Raji (cell line): ENCODE data around the gene ZNF746.

ENCODE experiments used
- POLR2A ChIP-seq: IDR thresholded peaks from 2 replicates; pipeline ENCODE4 v1.6.1; 2011; ENCODE audit warnings: low read depth, low read length, control low read depth; ENCODE audit not compliant: insufficient read depth

The ZNF746 gene

DNA sequence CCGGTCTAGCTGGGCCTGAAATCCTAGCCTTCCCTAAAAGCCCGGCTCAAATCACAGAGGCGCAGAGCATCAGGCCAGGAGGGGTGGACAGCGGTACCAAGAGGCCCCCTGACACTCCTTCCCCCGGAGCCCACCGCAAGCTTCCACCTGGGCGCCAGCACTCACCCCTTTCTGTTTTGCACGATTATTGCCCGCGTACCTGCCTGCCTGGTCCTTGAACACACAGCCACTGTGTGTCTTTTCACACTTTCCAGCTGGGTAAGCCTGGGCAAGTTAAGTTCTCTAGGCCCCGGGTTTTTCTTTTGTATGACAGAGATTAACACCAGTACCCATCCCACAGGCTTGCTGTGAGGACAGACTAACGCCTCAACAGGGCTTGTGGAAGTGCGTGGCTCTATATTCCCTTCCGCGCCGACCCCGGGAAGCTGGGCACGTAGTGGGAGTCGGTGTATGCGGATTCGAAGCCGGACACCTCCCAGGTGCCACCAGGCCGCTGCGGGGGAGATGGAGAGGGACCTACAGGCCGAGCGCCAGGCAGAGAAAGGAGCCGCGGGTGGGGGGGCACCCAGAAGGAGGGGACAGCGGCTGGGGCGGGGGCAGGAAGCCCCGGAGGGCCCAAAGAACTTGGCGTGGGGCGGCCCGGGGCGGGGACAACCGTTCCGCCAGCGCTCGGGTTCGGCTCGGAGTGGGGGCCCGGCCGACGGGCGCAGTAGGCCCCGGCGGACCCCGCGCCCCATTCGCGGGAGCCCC lies 792 bp downstream of the ZNF746 start:
- TF ChIP-seq POLR2A, result no peak

GRCh38 chr7:149495785-149496641 lies 1.6 kb downstream of the ZNF746 start:
- TF ChIP-seq POLR2A, result no peak

DNA sequence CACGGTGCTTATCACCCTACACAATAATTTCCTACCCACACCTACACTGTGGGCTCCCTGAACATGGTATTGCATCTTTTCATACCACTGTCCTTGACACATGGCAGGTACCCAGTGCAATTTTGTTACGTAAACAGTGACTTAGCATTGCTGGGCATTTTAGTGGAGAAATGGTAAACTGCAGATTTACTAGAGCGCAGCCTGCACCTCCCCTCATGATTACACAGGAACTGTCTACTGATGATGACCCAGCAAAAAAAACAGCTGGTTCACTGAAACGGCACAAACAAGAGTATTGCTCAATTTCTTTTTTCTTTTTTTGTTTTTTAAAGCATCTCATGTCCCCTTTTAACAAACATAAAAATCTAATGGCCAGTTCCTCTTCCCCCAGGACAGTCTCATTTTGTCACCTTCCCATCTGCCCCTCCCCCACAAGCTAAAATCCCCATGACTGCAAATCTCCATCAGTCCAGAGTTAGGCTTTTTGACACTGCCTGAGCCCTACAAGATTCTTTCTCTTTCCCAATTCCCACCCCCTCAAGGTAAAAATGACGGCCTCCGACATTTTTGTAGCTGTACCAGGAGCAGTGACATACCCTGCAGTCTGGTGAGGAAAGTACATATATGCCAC lies 2.8 kb downstream of the ZNF746 start:
- no peak for TF ChIP-seq POLR2A

DNA sequence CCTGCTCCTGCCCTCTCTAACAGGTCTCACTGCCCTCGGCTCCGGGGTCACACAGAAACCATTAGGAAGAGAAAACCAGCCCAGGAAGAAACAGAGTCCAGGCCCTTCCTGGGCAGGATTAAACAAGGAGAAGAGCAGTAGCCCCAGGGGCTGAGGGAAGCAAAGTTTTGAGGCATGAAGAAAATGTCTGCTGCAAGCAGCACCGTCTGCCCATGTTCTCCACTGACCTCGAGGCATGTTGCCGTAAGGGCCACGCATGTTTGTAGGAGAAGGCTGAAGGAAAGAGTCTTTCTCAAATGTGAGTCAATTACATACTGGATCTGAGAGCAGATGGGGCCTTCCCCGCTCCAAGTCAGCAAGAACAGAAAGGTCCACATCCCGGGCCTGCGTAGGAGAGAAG lies 4.2 kb downstream of the ZNF746 start:
- no peak for TF ChIP-seq POLR2A

- no peak for TF ChIP-seq POLR2A
Observed at GRCh38 chr7:149490083-149490760, 7.4 kb downstream of the ZNF746 start.

DNA sequence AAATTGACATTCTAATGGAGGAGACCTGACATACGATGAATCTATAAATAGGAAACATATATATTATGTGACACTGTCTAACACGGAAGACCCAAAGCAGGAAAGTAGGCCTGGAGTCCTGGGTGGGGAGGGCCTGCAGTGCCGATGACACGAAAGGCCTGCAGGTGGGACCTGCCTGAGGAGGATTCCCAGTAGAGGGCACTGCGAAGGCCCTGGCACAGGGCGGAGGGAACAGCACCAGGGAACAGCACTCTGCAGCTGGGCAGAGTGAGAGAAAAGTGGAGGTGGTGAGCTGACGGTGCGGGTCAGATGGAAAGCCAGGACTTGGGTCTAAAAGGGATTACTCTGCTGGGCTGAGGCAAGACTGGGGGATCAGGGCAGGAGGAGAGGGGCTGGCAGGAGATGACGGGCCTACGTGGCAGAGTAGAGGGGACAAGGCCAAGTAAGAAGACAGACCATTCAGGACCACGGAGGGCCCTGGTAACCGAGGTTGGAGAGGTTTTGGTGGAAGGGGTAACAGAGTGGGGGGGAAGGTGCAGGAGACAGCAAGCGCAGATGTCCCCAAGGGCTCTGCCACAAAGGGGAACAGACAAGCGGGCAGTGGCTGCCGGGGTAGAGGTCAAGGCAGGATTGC lies 8.1 kb downstream of the ZNF746 start:
- TF ChIP-seq POLR2A, result no peak

DNA sequence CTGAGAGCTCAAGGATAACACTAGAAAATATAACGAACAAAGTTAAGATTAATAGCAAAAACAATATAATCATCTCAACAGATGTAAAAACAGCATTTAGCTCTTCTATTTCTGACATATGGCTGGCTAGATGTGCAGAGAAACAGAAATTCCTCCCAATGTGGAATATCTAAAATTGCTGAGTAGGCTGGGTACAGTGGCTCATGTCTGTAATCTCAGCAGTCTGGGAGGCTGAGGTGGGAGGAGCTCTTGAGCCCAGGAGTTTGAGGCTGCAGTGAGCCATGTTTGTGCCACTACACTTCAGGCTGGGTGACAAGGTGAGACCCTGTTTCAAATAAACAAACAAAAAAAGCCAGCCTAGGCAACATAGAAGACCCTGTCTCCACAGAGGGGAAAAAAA lies 18.0 kb downstream of the ZNF746 start:
- TF ChIP-seq POLR2A, result no peak

DNA sequence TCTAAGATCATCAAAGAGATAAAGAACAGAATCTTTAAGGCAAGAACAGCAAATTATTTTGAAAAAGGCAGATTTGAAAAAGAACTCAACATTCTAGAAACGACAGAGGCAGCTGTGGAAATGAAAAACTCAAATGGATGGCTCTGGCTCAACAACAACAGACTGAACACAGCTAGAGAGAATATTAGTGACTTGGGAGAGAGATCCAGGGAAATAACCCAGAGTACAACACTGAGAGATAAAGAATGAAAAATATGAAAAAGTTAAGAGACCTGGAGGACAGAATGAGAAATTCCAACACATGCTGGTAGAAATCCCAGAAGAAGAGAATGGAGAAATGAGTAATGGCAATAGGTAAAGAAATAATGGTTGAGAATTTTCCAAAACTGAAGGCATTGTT lies 18.9 kb downstream of the ZNF746 start:
- TF ChIP-seq POLR2A, result no peak

DNA sequence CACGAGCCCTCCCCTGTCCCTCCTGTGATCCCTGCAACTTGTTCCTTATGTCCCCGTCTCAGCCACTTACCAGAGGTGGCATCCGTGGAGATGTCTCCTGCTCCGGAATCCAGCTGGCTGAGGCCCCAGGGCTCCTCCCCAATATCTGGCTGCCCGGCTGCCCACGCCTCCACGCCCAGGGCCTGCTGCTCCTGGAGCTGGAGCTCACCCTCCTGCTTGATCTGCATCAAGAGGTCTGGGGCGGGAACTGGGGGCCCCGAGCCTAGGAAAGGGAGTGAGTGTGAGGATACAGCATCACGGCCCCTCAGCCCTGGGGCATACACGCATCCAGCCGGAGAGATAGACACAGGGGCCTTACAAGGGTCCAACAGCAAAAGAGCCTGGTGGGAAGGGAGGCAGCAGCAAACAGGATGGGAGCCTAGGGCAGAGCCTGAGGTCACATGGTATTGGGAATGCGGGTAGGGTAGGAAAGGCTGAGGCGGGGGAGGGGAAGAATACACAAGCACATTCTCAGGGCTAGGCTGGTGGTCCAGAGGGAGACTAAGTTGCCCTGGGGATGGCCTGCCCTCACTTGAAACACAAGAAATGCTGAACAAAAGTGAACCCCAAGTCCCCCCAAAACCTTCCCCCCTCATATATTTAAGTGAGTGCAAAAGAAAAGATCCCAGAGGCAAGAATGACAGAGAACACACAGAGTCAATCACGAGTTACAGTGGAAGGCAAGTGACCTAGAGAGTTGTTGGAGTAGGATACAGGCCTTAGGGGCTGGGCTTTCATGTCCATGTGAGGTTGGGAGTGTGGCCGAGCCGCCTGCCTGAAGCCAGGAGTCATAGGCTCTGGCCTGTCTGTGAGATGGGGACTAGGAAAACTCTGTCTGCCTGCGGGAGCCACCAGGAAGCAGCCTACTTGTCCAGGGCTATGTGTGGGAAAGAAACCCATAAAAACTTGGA lies 19.8 kb downstream of the ZNF746 start:
- TF ChIP-seq POLR2A, result no peak

DNA sequence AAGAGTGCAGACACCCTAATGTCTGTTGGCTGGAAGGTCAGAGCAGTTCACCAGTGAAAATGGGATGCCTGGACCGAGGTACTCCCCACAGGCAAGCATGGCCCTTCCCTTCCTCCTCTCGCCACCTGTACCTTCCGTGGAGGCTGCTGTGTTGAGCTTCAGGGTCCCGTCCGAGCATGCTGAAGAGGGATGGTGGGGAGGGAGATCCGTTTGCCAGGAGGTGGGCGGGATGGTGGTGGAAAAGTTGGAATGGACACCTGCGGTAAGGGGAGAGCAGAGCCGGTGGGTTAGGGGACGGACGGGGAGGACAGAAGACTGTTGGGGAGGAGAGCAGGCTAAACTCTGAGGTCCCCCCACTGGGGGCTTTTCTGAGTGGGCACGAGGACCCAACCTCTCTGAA lies 20.8 kb downstream of the ZNF746 start:
- no peak for TF ChIP-seq POLR2A

DNA sequence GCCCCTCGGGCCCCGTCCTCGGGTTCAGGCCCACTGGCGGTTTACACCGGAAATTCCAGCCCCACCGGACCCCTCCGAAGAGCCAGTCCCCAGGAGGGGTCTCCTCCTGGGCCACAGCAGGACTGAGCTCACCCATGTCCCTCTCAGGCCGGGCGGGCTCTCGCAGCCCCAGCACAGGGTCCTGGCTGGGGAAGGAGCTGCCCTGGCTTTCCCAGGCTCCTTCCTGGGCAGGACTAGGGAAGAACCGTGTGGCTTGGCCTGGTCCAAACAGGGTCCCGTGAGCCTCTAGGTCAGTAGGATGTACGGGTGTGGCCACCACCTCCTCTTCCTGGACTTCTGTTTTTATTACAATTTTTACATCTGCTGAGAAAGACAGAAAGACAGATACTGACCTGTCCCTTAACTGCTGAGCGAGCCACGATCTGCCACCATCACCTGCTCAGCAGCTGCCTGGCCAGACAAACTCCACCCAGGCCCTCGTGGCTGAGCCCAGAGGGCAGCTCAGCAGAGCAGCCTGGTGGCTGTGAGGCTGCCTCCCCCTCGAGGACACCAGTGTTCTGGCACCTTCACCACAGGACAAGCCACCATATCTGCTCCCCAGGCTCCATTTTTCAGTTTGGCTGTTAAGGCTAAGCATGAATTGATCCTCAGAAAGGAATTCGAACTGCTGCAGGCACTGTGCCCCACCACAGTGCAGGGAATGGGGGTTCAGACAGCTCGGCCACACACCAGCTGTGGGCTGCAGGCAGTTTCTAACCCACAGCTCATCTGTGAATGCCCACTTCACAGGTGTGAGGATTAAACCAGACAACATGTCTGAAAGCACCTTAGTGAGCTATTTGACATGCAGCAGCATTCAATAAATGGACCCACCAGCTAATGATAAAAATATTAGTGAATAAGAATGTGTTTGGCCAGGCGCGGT lies 22.2 kb downstream of the ZNF746 start:
- no peak for TF ChIP-seq POLR2A

DNA sequence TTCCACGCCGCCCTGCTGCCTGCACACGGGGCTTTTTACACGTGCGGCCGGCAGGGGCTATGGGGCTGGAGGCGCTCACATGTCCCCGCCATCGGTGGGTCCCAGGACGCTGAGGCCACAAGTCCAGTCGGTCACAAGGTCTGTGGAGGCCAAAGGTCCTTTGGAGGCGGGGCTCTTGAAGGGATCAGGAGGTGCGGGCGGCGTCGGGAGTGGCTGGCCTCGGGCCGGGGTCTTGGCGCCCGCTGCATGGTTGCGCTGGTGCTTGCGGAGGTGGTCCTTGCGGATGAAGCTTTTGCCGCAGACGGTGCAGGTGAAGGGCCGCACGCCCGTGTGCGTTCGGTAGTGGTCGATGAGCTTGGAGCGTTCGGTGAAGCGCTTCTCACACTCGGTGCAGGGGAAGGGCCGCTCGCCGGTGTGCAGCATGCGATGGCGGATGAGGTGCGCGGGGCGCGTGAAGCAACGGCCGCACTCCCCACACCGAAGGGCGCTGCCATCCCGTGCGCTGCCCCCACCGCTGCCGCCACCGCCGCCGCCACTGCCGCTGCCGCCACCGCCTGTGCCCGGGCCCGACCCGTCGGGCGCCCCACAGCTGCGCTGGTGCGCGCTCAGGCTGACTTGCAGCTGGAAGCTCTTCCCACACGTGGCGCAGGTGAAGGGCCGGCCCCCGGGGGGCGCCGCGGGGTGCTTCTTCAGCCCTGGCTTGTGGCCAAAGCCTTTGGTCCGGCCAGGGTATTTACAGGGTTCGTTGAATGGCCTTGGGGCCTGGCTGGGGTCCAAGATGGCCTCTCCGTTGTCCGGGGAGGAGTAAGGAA lies 23.1 kb downstream of the ZNF746 start:
- TF ChIP-seq POLR2A, result no peak

- TF ChIP-seq POLR2A, result no peak
Observed at GRCh38 chr7:149473251-149473650, 24.4 kb downstream of the ZNF746 start.
